ENCODE data around the gene MYO1D.
"Not testable (repeated sequence)": the region's sequence is repeated elsewhere in the genome, so short reads cannot be mapped to it uniquely, and the experiment has no call there.

MYO1D gene

DNA sequence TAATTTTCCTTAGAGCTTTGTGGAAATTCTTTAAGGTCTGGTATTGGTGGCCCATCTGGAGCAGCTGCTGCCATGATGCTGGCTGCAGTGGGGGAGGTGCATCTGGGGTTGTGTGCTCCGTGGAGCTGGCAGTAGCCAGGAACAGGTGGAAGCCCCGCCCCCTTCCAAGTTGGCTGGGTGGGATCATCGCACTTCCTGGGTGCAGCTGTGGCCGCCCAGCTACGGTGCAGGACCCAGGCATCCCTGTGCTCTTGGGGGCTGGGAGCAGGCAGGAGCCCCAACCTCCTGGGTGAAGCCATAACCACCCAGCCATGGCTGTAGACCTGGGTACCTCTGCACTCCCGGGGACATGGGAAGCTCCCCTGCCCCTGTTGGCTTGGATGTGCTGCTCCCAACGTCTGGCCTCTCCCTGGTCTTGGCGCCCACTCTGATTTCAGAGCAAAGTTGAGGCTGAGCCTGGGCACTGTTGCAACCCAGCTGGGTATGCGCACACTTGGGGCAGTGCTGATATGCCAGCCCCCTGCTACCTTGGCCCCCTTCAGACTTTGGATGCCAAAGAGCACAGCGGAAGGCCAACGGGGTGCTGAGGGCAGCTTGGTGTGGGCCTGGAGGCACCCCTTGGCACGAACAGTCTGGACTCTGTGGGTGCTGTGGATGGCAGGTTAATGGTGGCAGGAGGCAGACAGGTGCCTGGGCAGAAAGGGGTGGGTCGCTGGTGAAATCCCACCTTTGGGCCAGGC is 145.2 kb downstream of the MYO1D start:
- DNase-seq (ENCODE audit: low spot score): no peak

- no peak for DNase-seq (ENCODE audit: low spot score)
Measured at GRCh38 chr17:32727681-32728080, 149.2 kb downstream of the MYO1D start.

GRCh38 chr17:32725697-32726096 is 151.2 kb downstream of the MYO1D start:
- no peak for DNase-seq (ENCODE audit: low spot score)

GRCh38 chr17:32723310-32723955 is 153.5 kb downstream of the MYO1D start:
- no peak for DNase-seq (ENCODE audit: low spot score)

- no peak for DNase-seq (ENCODE audit: low spot score)
Measured at GRCh38 chr17:32722733-32723132, 154.2 kb downstream of the MYO1D start.

DNA sequence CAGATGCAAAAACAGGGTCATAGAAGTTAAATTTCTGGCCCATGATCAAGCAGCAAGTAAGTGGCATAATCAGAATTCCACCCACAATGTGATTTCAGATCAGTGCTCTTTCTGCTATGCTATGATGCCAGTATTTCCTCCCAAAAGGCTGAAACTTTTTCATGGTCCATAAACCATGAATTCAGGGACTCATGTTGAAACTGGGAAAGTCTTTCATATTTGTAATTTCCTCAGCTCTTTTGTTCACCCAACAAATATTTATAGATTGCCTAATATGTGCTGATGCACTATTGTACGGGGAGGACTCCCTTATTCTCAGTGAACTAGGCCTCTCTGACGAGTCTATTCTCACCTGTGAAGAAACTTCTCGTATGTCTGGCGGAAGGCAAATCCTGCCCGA is 156.3 kb downstream of the MYO1D start:
- DNase-seq (ENCODE audit: low spot score): no peak

- DNase-seq (ENCODE audit: low spot score): no peak
Measured at GRCh38 chr17:32719689-32720088, 157.2 kb downstream of the MYO1D start.

DNA sequence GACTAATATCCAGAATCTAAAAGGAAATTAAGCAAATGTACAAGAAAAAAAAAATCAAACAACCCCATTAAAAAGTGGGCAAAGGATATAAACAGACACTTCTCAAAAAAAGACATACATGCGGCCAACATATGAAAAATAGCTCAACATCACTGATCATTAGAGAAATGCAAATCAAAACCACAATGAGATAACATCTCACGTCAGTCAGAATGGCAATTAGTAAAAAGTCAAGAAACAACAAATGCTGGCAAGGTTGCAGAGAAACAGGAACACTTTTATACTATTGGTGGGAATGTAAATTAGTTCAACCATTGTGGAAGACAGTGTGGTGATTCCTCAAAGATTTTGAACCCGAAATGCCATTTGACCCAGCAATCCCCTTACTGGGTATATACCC is 162.0 kb downstream of the MYO1D start:
- not testable (repeated sequence) for DNase-seq (ENCODE audit: low spot score)

DNA sequence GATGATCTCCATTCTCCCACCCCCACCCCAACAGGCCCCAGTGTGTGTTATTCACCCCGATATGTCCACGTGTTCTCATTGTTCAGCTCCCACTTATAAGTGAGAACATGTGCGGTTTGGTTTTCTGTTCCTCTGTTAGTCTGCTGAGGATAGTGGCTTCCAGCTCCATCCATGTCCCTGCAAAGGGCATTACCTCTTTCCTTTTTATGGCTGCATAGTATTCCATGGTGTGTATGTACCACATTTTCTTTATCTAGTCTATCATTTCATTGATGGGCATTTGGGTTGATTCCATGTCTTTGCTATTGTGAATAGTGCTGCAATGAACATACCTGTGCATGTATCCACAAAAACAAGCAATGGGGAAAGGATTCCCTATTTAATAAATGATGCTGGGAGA is 162.7 kb downstream of the MYO1D start:
- DNase-seq (ENCODE audit: low spot score): not testable (repeated sequence)

GRCh38 chr17:32713081-32713480 is 163.8 kb downstream of the MYO1D start:
- no peak for DNase-seq (ENCODE audit: low spot score)

GRCh38 chr17:32709562-32709961 is 167.4 kb downstream of the MYO1D start:
- no peak for DNase-seq (ENCODE audit: low spot score)

DNA sequence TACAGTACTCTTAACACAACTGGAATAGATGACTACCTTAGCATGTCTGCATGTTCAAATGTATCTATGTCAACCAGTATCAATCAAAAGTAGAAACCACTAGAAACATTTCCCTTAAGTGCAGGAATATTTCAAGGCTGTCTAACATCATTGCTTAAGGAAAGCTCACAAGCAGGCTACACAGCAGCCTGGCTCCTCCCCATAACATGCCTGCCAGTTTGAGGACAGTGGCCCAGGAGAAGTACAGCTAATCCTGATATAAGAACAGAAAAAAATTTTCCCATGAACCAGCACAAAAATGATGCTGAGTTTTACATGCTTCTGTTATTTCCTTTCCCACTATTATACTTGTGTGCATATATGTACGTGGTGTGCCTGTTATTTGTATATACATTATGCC is 175.1 kb downstream of the MYO1D start:
- DNase-seq (ENCODE audit: low spot score): no peak

DNA sequence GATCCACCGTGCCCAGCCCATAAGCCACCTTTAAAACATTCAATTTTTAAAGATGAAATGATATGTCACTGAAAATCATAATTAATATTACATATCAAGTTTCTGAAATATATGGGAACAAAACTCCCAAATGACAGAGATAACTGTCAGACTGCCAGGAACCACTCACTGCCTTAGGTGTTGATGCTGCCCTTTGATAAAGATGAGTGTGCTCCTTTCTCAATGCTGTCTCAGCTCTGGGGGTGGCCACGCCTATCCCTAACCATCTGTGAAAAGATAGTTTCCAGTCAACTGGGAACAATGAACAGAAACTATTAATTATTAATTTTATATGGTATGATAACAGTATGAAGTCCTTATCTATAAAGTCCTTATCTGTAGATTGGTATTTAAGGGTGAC is 177.7 kb downstream of the MYO1D start:
- DNase-seq (ENCODE audit: low spot score): no peak

DNA sequence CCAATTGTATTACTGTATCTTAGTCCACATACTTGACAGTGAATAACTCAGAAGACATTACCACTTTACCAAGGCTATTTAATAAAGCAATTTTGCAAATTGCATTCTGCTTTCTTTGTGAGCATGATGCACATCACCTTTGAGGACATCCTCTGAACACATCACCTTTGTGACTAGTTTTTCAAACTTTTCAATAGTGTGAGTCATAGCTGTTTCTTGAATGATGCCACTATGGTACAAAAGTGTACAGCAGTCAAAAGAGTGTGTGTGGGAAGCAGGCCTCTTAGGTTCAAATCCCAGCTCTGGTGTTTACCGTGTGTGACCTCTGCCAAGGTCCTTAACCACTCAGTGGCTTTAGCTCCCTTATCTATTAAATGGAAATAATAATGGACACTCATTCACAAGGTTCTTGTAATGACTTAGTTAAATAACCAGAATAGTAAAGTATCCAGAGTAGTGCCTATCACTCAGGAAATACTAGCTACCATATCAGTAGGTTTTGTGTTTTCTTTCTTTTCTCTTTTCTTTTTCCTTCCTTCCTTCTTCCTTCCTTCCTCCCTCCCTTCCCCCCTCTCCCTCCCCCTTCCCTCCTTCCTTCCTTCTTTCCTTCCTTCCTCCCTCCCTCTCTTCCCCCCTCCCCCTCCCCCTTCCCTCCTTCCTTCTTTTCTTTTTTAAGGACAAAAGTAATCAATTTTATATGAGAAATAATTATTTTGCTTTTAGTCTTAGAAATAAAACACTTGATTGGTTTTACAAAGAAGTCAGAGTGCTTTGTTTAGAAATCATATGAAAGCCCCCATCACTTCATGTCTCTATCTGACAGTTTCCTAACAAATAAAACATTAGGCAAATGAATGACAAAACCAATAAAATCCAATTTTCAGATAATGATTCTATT is 178.9 kb downstream of the MYO1D start:
- no peak for DNase-seq (ENCODE audit: low spot score)

DNA sequence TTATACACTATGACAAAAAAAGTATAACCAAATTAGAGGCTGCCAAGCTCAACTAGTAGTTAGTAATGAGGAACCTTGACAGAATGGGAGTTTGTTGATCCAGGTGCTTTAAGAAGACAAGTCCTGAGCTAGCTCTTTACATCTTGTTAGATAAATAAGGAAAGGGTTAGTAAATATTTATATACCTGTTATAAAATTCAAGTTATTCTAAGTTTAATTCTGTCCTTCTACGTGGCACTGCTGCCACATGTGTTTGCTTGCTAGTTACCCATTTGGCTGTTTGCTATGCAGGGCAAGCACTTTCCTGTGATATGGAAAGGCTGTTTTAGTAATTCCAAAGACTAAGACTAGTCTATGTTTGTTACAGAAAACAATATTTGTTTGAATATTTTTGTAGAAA is 180.5 kb downstream of the MYO1D start:
- no peak for DNase-seq (ENCODE audit: low spot score)

GRCh38 chr17:32695864-32696263 is 181.1 kb downstream of the MYO1D start:
- no peak for DNase-seq (ENCODE audit: low spot score)

- no peak for DNase-seq (ENCODE audit: low spot score)
Measured at GRCh38 chr17:32693194-32693897, 183.6 kb downstream of the MYO1D start.

- DNase-seq (ENCODE audit: low spot score): no peak
Measured at GRCh38 chr17:32692179-32692578, 184.7 kb downstream of the MYO1D start.

DNA sequence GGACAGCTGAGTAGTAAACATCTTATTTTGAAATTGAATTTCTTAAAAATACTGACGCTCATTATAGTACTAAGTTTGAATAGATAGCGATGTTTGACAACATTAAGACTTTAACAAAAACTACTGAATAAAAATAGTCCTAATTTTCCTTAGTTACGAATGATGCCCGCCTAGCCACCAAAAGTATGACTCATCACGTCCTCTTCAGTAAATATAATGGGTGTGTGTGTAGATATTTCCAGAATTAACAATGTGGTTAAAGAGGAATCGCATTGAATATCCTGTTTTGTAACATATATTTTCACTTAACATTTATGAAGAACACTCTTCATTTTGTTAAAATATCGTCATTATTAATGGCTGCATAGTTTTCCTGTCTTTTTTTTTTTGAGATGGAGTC is 187.6 kb downstream of the MYO1D start:
- no peak for DNase-seq (ENCODE audit: low spot score)

DNA sequence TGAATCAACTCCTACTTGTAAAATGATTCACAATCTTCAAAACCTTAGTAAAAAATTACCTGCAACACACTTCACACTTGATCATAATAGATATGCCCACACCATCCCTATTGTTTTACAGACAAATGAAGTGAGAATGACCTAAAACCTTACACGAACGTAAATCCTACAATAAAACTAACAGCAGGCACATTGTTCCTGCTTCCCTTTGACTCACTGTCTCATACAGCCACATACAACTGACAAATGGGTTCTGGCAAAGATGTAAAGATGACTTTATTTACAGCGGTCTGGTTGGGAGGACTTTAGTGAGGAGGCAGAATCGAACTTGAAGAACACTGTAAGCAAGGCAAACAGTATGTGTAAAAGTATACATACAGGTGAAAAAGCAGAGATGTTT is 188.7 kb downstream of the MYO1D start:
- no peak for DNase-seq (ENCODE audit: low spot score)

- DNase-seq (ENCODE audit: low spot score): no peak
Measured at GRCh38 chr17:32684087-32684958, 192.6 kb downstream of the MYO1D start.

Measured in hematopoietic multipotent progenitor cell treated with erythropoietin and hydrocortisone succinate and interleukin-3 and kit ligand, for 17 days (in vitro differentiated cells).